RWPE2 (cell line): Measurements from ENCODE around the gene LZTR1.
"Not testable (repeated sequence)": the region's sequence is repeated elsewhere in the genome, so short reads cannot be mapped to it uniquely, and the experiment has no call there.

Source experiments
- ATAC-seq: fragments of 200-7000 bp; cut with Tn5 transposase; 3 replicates; pipeline ENCODE4 v1.9.1; 2021; ENCODE audit warnings: low read depth
- DNase-seq: peaks from one replicate; pipeline ENCODE4 v3.0.0-alpha.2; 2020; ENCODE audit warnings: low spot score
- H3K27ac ChIP-seq: fragments of 450-650 bp; 2 replicates; pipeline ENCODE4 v1.5.1; 2017; ENCODE audit warnings: mild to moderate bottlenecking; ENCODE audit not compliant: poor library complexity, severe bottlenecking
- H3K27me3 ChIP-seq: fragments of 250-450 bp; sonication (Bioruptor Pico); 2 replicates; pipeline ENCODE4 v1.5.1; 2021; ENCODE audit warnings: mild to moderate bottlenecking, moderate library complexity; ENCODE audit not compliant: insufficient read depth, poor library complexity, severe bottlenecking
- H3K36me3 ChIP-seq: fragments of 250-450 bp; sonication (Bioruptor Pico); 2 replicates; pipeline ENCODE4 v1.5.1; 2020; ENCODE audit warnings: low read depth, mild to moderate bottlenecking, moderate library complexity
- H3K4me1 ChIP-seq: fragments of 250-450 bp; sonication (Bioruptor Pico); 2 replicates; pipeline ENCODE4 v1.5.1; 2021; ENCODE audit warnings: mild to moderate bottlenecking, moderate library complexity; ENCODE audit not compliant: insufficient read depth, poor library complexity, severe bottlenecking
- H3K4me3 ChIP-seq: fragments of 250-450 bp; sonication (Bioruptor Pico); 2 replicates; pipeline ENCODE4 v1.5.1; 2021; ENCODE audit warnings: mild to moderate bottlenecking, moderate library complexity; ENCODE audit not compliant: severe bottlenecking
- H3K9me3 ChIP-seq: fragments of 250-450 bp; sonication (Bioruptor Pico); 2 replicates; pipeline ENCODE4 v1.5.1; 2021; ENCODE audit warnings: mild to moderate bottlenecking, moderate library complexity; ENCODE audit not compliant: severe bottlenecking
- TF ChIP-seq, protein P1 (sequence below): fragments of 450-650 bp; IDR thresholded peaks from one replicate; pipeline ENCODE4 v1.5.1; 2017; ENCODE audit warnings: mild to moderate bottlenecking, moderate library complexity; ENCODE audit not compliant: poor library complexity, severe bottlenecking

LZTR1 gene

DNA sequence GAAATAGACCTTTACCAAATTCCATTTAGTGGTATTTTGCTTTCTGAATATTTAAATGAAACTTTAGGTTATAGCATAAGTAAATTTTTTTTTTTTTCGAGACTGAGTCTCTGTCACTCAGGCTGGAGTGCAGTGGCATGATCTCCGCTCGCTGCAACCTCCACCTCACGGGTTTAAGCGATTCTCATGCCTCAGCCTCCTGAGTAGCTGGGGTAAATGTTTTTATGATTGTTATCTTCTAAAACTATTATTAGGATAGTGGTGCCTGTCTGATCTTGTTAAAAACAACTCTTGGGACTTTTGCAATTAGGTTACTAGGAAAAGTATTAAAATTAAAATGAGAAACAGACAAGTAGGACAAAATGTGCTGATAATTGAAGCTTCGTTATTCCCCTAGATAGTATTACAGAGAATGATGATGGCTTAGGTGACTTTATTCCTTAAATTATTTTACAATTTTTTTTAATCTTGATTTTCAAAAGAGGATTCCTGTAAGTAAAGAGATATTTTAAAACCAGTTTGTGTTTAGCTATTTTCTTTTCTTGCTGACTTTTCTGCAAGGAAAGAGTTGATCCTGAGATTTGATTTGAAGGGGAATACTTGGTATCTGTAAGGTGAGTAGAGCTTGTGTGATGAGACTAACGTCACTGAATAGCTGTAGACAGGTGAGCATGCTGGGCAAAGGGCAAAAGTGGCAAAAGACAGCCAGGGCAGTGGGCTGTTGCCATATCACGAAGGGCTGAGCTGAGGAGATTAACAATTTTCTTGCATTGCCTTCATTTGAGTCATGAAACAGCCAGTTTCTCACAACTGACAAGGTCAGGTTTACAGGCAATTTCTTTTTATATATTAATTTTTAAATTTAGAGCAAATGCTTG, 44.1 kb upstream of the LZTR1 start:
- H3K4me3 ChIP-seq, result no peak overlapping the region
- H3K36me3 ChIP-seq, result peaks cover 62% of the 10 kb centered on the region
- no peak for ATAC-seq
- H3K27me3 ChIP-seq, result no peaks in the 10 kb centered on the region
- peaks cover 12% of the 10 kb centered on the region for H3K4me1 ChIP-seq
- no peak for DNase-seq
- peaks cover 9% of the 10 kb centered on the region for H3K9me3 ChIP-seq
- TF ChIP-seq, protein P1, sequence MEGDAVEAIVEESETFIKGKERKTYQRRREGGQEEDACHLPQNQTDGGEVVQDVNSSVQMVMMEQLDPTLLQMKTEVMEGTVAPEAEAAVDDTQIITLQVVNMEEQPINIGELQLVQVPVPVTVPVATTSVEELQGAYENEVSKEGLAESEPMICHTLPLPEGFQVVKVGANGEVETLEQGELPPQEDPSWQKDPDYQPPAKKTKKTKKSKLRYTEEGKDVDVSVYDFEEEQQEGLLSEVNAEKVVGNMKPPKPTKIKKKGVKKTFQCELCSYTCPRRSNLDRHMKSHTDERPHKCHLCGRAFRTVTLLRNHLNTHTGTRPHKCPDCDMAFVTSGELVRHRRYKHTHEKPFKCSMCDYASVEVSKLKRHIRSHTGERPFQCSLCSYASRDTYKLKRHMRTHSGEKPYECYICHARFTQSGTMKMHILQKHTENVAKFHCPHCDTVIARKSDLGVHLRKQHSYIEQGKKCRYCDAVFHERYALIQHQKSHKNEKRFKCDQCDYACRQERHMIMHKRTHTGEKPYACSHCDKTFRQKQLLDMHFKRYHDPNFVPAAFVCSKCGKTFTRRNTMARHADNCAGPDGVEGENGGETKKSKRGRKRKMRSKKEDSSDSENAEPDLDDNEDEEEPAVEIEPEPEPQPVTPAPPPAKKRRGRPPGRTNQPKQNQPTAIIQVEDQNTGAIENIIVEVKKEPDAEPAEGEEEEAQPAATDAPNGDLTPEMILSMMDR, result no peak
- H3K27ac ChIP-seq, result no peak overlapping the region

DNA sequence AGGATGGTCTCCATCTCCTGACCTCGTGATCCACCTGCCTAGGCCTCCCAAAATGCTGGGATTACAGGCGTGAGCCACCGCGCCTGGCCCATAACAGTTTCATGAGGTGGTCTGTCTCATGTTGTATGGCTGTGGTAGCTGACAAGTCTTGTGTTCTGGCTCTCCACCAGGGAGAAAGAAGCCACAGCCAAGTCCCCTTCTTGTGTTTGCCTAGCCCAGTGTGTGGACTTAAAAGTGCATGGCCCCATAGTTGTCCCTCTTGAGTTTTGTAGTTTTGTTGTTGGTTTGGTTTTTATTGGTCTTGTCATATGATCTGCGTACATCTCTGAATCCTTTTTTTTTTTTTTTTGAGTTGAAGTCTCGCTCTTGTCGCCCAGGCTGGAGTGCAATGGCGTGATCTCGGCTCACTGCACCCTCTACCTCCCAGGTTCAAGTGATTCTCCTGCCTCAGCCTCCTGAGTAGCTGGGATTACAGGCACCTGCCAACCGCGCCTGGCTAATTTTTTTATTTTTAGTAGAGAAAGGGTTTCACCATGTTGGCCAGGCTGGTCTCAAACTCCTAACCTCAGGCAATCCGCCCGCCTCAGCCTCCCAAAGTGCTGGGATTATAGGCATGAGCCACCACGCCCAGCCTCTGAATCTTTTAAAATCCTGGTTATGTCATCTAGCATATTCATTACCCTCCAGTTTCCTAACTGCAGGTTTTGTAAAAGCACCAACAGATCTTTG, 42.5 kb upstream of the LZTR1 start:
- H3K36me3 ChIP-seq, result peaks cover 49% of the 10 kb centered on the region
- H3K27ac ChIP-seq, ATAC-seq, H3K4me3 ChIP-seq, DNase-seq, H3K9me3 ChIP-seq, H3K27me3 ChIP-seq: not testable (repeated sequence)
- peaks cover 16% of the 10 kb centered on the region for H3K4me1 ChIP-seq

DNA sequence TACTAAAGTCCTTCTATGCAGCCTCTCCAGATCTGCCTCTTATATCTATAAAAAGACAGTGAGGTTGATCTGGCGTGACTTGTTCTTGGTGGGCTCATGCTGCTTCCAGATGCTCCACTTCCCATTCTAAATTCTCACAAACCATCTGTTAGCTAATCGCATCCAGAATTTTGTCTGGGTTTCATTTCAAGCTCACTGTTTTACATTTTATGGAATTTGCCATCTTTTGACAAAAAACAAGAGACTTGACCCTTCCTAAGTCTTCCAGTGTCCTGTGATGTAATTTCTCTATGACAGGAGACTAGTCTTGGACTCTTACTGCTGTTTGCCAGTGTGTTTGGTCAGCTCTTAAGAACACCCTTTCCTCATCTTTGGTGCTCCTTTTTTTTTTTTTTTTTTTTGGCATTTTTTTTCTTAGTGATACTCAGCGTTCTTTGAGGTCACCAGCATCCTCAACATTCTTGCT, 41.9 kb upstream of the LZTR1 start:
- Histone ChIP-seq H3K9me3 (peaks cover 9% of the 10 kb centered on the region), H3K36me3 (peaks cover 43% of the 10 kb centered on the region), H3K4me1 (peaks cover 20% of the 10 kb centered on the region), H3K27me3 (no peaks in the 10 kb centered on the region), H3K27ac (no peak overlapping the region), H3K4me3 (no peak overlapping the region)
- DNase-seq (no peak), ATAC-seq (no peak)
- TF ChIP-seq, protein P1, result no peak

DNA sequence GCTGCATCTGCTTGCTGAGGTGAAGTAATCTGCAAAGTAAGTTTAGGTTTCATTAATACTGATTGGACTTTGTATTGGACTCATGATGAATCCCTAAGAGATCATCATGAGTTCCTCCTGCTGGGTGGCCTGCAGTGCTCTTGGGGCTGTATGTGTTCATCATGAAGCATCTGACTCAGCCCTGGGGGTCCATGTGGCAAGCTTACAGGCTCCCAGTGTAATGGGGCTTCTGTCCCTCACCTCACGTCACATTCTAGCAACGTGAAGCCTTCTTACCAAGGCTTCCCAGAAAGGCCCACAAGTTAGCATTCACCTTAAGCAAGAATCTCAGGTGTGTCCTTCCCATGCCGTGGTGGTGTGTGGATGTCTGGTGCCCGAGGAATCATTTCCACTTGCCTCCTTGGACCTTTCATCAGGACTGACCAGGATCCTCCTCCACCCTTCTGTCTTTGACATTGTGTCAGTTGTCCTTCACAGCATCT, 41.2 kb upstream of the LZTR1 start:
- no peak for ATAC-seq
- H3K27ac ChIP-seq, result no peak overlapping the region
- H3K4me1 ChIP-seq, result peaks cover 28% of the 10 kb centered on the region
- peaks cover 8% of the 10 kb centered on the region for H3K9me3 ChIP-seq
- H3K27me3 ChIP-seq, result no peaks in the 10 kb centered on the region
- no peak overlapping the region for H3K4me3 ChIP-seq
- TF ChIP-seq, protein P1, result no peak
- H3K36me3 ChIP-seq, result peaks cover 36% of the 10 kb centered on the region
- DNase-seq, result no peak

DNA sequence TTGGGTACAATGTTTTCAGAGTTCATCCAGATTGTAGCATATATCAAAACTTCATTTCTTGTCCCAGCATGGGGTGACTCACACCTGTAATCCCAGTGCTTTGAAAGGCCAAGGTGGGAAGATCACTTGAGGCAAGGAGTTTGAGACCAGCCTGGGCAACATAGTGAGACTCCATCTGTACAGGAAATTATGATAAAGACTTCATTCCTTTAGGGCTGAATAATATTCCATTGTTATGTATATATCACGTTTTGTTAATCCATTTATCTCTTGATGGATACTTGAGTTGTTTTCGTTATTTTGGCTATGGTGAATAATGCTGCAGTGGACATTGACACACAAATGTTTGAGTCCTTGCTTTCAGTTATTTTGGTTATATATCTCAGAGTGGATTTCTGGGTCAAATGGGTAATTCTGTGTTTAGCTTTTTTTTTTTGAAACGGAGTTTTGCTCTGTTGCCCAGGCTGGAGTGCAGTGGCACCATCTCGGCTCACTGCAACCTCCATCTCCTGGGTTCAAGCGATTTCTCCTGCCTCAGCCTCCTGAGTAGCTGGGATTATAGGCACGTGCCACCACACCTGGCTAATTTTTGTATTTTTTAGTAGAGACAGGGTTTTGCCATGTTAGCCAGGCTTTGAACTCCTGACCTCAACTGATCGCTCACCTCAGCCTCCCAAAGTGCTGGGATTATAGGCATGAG, 39.7 kb upstream of the LZTR1 start:
- not testable (repeated sequence) for ATAC-seq, H3K4me3 ChIP-seq
- H3K36me3 ChIP-seq, result peaks cover 24% of the 10 kb centered on the region

More for the DNA sequence above, 39.7 kb upstream of the LZTR1 start:
- DNase-seq, H3K27me3 ChIP-seq, H3K9me3 ChIP-seq: not testable (repeated sequence)
- Histone ChIP-seq H3K4me1 (peaks cover 34% of the 10 kb centered on the region), H3K27ac (peak overlapping the region; percentile 5)
